Effector memory CD8-positive, alpha-beta T cell (primary cell): ENCODE results near the gene BTN3A1.
"Not testable (repeated sequence)": the region's sequence is repeated elsewhere in the genome, so short reads cannot be mapped to it uniquely, and the experiment has no call there.

Source experiments
- ATAC-seq: fragments of 150-1000 bp; cut with Tn5 transposase; replicated peaks from 2 replicates; pipeline ENCODE4 v1.10.0; 2021; ENCODE audit warnings: mild to moderate bottlenecking, moderate library complexity
- DNase-seq, 3 experiments: peaks; one replicate each; pipeline ENCODE4 v3.0.0; 2021
- H3K27ac Mint-ChIP-seq, 2 donors: one replicate each; pipeline ENCODE4 v1.8.0; 2022; ENCODE audit warnings: mild to moderate bottlenecking in 2 of 2, mixed read lengths in 2 of 2, moderate library complexity in 2 of 2
- H3K27me3 Mint-ChIP-seq, 2 donors: one replicate each; pipeline ENCODE4 v1.8.0; 2022; ENCODE audit warnings: mixed read lengths in 2 of 2
- H3K36me3 Mint-ChIP-seq: one replicate; pipeline ENCODE4 v1.8.0; 2022; ENCODE audit warnings: mild to moderate bottlenecking, moderate library complexity, mixed read lengths; ENCODE audit not compliant: insufficient read depth
- H3K4me1 Mint-ChIP-seq, 2 donors: one replicate each; pipeline ENCODE4 v1.8.0; 2022; ENCODE audit warnings: low read depth in 2 of 2, mixed read lengths in 2 of 2
- H3K4me3 Mint-ChIP-seq, 2 donors: one replicate each; pipeline ENCODE4 v1.8.0; 2022; ENCODE audit warnings: mild to moderate bottlenecking in 2 of 2, mixed read lengths in 2 of 2, moderate library complexity in 2 of 2
- H3K9me3 Mint-ChIP-seq, 2 donors: one replicate each; pipeline ENCODE4 v1.8.0; 2022; ENCODE audit warnings: mixed read lengths in 2 of 2

BTN3A1 gene

DNA sequence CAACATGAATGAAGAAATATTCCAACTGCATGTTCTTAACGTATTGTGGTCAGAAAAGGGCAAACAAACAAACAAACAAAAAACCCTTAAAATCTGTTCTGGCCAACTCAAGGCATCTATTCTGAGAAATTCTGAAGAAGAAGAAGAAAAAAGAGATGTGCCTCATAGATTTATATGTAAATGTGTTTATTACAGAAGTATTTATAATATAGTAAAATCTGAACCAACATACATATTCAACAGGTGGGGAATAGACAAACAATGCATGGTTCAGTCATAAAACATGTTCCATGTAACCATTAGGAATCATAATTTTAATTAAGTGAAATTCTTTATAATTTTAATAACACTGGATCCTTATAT is 36.5 kb upstream of the BTN3A1 start:
- H3K4me3 Mint-ChIP-seq = no peak overlapping the region
- H3K4me1 Mint-ChIP-seq = peaks cover 34 to 55% of the 10 kb centered on the region in 2 donors
- H3K36me3 Mint-ChIP-seq = peaks cover 10% of the 10 kb centered on the region
- no peaks in the 10 kb centered on the region for H3K27me3 Mint-ChIP-seq
- ATAC-seq (no peak), DNase-seq (no peak)
- H3K9me3 Mint-ChIP-seq = no peaks in the 10 kb centered on the region
- no peak overlapping the region for H3K27ac Mint-ChIP-seq

DNA sequence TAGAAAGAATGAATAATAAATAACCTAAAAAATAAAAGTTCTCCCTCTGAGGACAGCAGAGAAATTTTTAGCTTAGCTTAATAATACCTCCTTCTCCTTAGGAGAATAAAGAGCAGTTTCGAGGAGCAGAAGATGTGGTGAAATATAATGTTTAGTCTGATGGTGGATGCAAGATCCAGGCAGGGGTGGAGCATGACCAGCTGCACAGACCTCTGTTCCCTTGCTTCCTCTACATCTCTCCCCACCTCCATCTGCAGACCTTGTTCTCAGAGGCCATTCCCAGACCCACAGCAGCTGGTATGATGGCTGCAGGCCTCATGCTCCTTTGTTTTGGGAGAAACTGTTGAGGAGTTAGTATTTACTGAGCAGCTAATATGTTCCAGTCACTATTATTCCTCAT is 35.6 kb upstream of the BTN3A1 start:
- Mint-ChIP-seq H3K27ac (no peak overlapping the region), H3K4me1 (peaks cover 25 to 53% of the 10 kb centered on the region in 2 donors), H3K36me3 (peaks cover 18% of the 10 kb centered on the region), H3K27me3 (no peaks in the 10 kb centered on the region), H3K4me3 (no peak overlapping the region), H3K9me3 (no peaks in the 10 kb centered on the region)
- ATAC-seq = no peak
- no peak for DNase-seq

DNA sequence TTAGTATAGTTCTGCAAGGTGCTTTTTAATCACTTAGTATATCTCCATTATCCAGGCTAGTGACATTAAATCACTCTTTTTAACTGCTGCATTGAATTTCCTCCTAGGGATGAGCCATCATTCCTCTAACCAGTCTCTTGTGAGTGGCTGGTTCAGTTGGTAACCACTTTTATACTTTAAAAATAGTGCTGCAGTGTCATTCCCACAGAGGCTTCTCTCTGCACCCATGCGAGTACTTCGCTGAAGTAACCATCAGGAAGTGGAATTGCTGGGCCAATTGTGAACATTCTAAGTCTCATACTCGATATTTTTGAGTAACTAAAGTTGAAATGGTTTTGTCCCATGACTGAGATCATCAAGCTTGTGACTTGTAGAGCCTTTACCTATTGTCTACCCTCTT is 35.0 kb upstream of the BTN3A1 start:
- no peaks in the 10 kb centered on the region for H3K27me3 Mint-ChIP-seq
- ATAC-seq (no peak), DNase-seq (no peak)
- H3K4me1 Mint-ChIP-seq = peaks cover 23 to 51% of the 10 kb centered on the region in 2 donors
- H3K9me3 Mint-ChIP-seq = no peaks in the 10 kb centered on the region
- no peak overlapping the region for H3K27ac Mint-ChIP-seq
- H3K4me3 Mint-ChIP-seq = no peak overlapping the region
- peaks cover 23% of the 10 kb centered on the region for H3K36me3 Mint-ChIP-seq

DNA sequence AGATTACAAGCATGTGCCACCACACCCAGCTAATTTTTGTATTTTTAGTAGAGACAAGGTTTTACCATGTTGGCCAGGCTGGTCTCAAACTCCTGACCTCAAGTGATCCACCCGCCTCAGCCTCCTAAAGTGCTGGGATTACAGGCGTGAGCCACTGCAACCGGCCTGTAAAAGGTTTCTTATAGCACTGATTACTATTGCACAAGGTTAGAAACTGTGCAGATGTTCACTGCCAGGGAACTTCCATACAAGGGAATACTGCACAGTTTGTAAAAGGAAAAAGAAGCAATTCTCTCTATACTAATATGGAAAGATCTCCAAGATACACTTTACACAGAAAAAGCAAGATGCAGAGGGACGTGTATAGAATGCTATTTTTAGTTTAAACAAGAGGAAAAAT is 30.3 kb upstream of the BTN3A1 start:
- Mint-ChIP-seq H3K27ac (peak overlapping the region in 1 of 2 donors; percentile 36), H3K4me3 (peak overlapping the region in 1 of 2 donors; percentile 57), H3K4me1 (peaks cover 22 to 66% of the 10 kb centered on the region in 2 donors), H3K36me3 (peaks cover 53% of the 10 kb centered on the region)
- not testable (repeated sequence) for ATAC-seq, H3K27me3 Mint-ChIP-seq, DNase-seq, H3K9me3 Mint-ChIP-seq

- Mint-ChIP-seq H3K4me3 (no peak overlapping the region), H3K9me3 (no peaks in the 10 kb centered on the region), H3K4me1 (peaks cover 20 to 64% of the 10 kb centered on the region in 2 donors), H3K27me3 (no peaks in the 10 kb centered on the region), H3K27ac (no peak overlapping the region), H3K36me3 (peaks cover 53% of the 10 kb centered on the region)
- ATAC-seq (no peak), DNase-seq (no peak)
These were observed 29.5 kb upstream of the BTN3A1 start for GRCh38 chr6:26372308-26373144.

GRCh38 chr6:26375270-26375669 is 26.8 kb upstream of the BTN3A1 start:
- Mint-ChIP-seq H3K27me3 (no peaks in the 10 kb centered on the region), H3K4me1 (peaks cover 5 to 42% of the 10 kb centered on the region in 2 donors)

DNA sequence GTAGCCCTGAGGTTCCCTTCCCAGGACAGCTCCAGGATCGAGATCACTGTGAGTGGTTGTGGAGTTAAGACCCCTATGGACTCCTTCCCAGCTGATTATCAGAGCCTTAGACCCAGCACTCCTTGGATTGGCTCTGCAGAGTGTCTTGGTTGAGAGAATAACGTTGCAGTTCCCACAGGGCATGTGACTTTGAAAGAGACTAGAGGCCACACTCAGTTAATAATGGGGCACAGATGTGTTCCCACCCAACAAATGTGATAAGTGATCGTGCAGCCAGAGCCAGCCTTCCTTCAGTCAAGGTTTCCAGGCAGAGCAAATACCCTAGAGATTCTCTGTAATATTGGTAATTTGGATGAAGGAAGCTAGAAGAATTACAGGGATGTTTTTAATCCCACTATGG is 24.4 kb upstream of the BTN3A1 start:
- Mint-ChIP-seq H3K4me1 (peaks cover 12 to 37% of the 10 kb centered on the region in 2 donors), H3K4me3 (no peak overlapping the region), H3K27me3 (no peaks in the 10 kb centered on the region), H3K9me3 (no peaks in the 10 kb centered on the region), H3K27ac (peak overlapping the region in 1 of 2 donors; percentile 83), H3K36me3 (peaks cover 27% of the 10 kb centered on the region)
- no peak for ATAC-seq
- no peak for DNase-seq

More at GRCh38 chr6:26375270-26375669, 26.8 kb upstream of the BTN3A1 start:
- no peaks in the 10 kb centered on the region for H3K9me3 Mint-ChIP-seq
- peaks cover 45% of the 10 kb centered on the region for H3K36me3 Mint-ChIP-seq
- DNase-seq (no peak), ATAC-seq (no peak)
- H3K4me3 Mint-ChIP-seq = no peak overlapping the region
- peak overlapping the region; percentile 61 to 88 for H3K27ac Mint-ChIP-seq

DNA sequence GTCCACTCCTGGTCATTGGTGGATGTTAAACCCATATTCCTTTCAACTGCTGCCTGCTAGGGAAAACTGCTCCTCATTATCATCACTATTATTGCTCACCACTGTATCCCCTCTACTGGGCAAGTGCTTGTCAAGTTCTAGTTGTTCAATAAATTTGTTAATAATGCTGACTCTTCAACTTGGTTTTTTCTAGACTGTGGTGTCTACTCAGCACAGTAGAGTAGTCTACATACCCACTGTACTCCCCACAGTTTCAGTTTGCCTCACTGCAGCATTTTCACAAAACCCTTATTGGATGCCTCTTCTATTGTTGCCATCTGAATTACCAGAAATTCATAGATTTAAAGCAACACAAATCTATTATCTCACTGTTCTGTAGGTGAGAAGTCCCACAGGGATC is 23.9 kb upstream of the BTN3A1 start:
- Mint-ChIP-seq H3K36me3 (peaks cover 26% of the 10 kb centered on the region), H3K4me1 (peaks cover 14 to 38% of the 10 kb centered on the region in 2 donors), H3K27ac (peak overlapping the region in 1 of 2 donors; percentile 83)
- not testable (repeated sequence) for H3K27me3 Mint-ChIP-seq, ATAC-seq, H3K9me3 Mint-ChIP-seq, H3K4me3 Mint-ChIP-seq, DNase-seq

DNA sequence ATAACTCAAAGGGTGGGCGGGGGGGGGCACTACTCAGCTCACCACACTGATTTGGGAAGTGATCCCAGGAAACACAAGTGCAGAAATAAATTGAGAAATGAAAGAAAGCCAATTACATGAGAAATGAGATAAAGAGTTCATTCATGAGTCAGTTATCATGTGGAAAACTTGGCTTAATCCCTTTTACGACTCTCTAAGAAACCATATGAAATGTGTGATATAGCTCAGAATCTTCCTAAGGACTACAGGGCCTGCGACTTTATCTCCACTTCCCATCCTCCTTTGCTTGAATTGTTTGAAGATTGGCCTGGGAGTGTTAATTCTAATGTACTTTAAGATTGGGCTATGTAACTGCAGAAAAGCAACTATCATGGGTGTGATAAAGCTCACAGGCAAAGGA is 22.8 kb upstream of the BTN3A1 start:
- Mint-ChIP-seq H3K27ac (peak overlapping the region; percentile 39 to 83), H3K4me3 (no peak overlapping the region), H3K4me1 (peaks cover 18 to 37% of the 10 kb centered on the region in 2 donors), H3K36me3 (peaks cover 15% of the 10 kb centered on the region), H3K9me3 (no peaks in the 10 kb centered on the region), H3K27me3 (no peaks in the 10 kb centered on the region)
- DNase-seq = no peak
- ATAC-seq = no peak

- ATAC-seq (no peak), DNase-seq (no peak)
- H3K27me3 Mint-ChIP-seq = no peaks in the 10 kb centered on the region
- H3K27ac Mint-ChIP-seq = peak overlapping the region; percentile 39 to 83
- no peaks in the 10 kb centered on the region for H3K9me3 Mint-ChIP-seq
- no peak overlapping the region for H3K4me3 Mint-ChIP-seq
- peaks cover 17 to 35% of the 10 kb centered on the region in 2 donors for H3K4me1 Mint-ChIP-seq
- peaks cover 11% of the 10 kb centered on the region for H3K36me3 Mint-ChIP-seq
These were observed 22.3 kb upstream of the BTN3A1 start for GRCh38 chr6:26379740-26380139.

GRCh38 chr6:26380256-26380655 is 21.8 kb upstream of the BTN3A1 start:
- no peak for DNase-seq
- H3K27me3 Mint-ChIP-seq = no peaks in the 10 kb centered on the region
- H3K27ac Mint-ChIP-seq = peak overlapping the region in 1 of 2 donors; percentile 83

DNA sequence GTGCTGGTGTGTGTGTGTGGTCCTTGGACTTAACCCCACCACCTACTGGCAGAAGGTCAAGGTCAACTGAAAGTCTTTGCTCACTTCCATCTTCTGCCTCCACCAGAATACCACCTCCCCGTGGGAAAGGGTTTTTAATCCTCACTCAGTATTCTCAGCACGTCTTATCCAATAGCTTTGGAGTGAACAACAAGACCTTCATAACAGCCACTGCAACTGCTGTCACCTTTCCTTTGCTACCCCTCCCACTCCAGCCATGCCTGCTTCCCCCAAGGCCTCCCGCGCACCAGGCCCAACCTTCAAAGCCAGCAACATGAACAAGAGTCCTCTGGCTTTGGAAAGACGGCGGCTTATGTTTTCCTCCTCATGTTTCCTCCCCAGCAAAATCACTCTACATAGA is 20.0 kb upstream of the BTN3A1 start:
- ATAC-seq (no peak), DNase-seq (no peak)
- peaks cover 23 to 34% of the 10 kb centered on the region in 2 donors for H3K4me1 Mint-ChIP-seq
- H3K9me3 Mint-ChIP-seq = no peaks in the 10 kb centered on the region
- H3K27ac Mint-ChIP-seq = peak overlapping the region; percentile 99 to 100
- peak overlapping the region; percentile 97 to 100 for H3K4me3 Mint-ChIP-seq
- H3K27me3 Mint-ChIP-seq = no peaks in the 10 kb centered on the region
- peaks cover 4% of the 10 kb centered on the region for H3K36me3 Mint-ChIP-seq

More at GRCh38 chr6:26380256-26380655, 21.8 kb upstream of the BTN3A1 start:
- peaks cover 11% of the 10 kb centered on the region for H3K36me3 Mint-ChIP-seq
- no peaks in the 10 kb centered on the region for H3K9me3 Mint-ChIP-seq
- peaks cover 20 to 33% of the 10 kb centered on the region in 2 donors for H3K4me1 Mint-ChIP-seq
- no peak overlapping the region for H3K4me3 Mint-ChIP-seq
- no peak for ATAC-seq

GRCh38 chr6:26383624-26384417 is 18.3 kb upstream of the BTN3A1 start:
- DNase-seq (no peak), ATAC-seq (peak; percentile 44)
- Mint-ChIP-seq H3K36me3 (peaks cover 9% of the 10 kb centered on the region), H3K4me1 (peaks cover 31 to 33% of the 10 kb centered on the region in 2 donors), H3K4me3 (peak overlapping the region; percentile 97 to 100), H3K9me3 (no peaks in the 10 kb centered on the region), H3K27me3 (no peaks in the 10 kb centered on the region), H3K27ac (peak overlapping the region; percentile 99 to 100)
